ENCODE results near the gene PYGM.

Gene PYGM

DNA sequence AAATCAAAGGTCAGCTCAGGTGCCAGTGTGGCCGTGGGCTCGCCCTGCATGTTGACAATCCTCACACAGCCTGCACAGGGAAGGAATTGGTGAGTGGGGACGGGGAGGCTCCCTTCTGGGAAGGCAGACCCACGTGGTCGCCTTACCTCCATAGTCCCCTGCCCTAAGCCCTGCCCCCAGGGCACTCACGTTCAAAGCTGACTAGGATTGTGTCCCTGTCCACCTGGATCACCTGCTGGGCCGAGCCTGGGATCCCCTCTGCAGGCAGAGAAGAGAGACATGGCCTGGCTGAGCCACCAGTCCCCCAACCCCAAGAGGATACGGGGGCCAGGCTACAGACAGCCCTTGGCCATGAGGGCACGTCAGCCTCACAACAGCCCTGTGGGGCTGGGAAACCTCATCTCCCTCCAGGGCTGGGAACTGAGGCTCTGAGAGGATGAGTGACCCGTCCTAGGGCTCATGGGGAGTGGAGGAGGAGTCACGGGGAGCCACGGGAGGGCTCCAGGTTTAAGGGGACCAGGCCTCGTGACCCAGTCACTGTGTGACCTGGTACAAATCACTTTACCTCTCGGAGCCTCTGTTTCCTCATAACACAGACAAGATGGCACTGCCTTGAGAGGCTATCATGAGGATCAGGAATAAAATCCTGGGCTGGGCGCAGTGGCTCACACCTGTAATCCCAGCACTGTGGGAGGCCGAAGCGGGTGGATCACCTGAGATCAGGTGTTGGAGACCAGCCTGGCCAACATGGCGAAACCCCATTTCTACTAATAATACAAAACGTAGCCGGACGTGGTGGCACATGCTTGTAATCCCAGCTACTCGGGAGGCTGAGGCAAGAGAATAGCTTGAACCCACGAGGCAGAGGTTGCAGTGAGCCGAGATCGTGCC, 30.7 kb upstream of the PYGM start:
- DNase-seq, result no peak

DNA sequence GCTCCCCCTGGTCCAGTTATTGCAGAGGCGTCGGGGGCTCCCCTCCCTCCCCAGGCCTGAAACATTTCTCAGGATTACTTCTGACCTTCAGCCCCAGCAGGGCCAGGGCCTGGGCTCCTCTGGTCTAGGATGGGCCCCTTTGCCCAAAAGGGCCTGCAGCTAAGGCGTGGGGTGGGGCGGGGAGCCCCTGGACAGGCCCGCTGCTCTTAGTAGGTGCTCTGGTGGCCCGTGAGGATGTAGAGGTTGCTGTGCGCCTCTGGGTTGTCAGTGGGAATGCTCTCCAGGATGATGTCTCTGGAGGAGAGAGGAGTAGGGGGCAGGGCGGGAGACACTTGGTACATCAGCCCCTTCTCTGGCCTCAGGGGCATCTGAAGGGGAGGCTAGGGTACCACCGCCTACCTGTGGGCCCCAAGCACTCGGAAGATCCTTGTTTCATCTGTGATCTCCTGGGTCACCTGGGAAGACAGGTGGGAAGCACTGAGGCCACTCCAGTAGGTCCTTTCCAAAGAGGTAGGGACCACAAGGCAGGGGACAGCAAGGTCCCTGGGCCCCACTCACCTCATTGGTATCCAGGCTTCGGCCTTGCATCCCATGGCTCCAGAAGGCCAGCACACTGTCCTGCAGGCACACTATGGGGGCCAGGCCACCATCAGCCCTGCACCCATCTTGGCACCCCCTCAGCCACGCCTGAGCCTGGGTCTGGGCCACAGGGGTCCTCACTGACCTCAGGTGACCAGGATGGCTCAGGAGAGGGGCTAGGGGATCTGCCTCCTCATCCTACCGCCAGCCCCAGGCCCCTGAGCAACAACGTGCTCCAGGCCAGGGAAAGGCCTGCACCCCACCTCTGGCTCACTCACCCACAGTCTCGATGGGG, 29.8 kb upstream of the PYGM start:
- no peak for DNase-seq

DNA sequence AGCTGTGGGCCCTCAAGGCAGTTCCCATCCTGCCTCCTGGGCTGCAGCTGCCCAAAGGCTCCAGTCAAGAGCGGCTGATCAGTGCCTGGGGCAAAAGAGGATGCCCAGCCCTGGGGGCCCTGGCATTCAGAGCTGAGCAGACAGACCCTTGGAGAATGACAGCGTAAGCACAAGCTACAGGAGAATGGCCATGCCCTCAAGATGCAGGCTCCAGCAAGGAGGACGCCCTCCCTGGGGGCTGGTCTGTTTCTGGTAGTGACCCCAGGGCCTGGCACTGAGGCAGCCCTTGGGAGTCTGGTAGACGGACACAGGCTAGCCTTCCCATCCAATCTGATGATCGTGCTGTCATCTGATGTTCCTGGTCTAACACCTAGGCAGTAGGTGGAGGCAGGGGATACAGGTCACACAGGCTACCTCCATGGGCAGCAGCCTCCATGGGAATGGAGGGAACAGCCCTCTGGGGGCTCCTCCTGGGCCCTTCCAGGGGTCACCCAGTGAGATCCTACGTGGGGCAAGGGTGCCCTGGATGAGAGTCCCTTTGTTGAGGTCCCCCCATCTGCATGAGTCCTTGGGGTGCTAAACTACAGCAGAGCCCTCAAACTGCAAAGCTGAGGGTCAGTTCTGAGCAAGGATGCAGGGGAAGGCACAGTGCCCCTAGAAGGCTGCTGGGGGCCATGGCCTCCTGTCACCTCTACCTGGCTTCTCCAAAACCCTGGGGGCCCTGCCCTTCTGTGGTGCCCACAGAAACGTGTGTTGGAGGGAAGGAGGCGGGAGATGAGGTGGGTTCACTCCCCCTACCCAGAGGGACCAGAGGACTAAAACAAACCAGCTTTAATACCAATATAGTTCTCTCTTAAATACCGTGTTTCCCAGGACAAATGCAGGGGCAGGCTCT, 28.8 kb upstream of the PYGM start:
- no peak for DNase-seq

DNA sequence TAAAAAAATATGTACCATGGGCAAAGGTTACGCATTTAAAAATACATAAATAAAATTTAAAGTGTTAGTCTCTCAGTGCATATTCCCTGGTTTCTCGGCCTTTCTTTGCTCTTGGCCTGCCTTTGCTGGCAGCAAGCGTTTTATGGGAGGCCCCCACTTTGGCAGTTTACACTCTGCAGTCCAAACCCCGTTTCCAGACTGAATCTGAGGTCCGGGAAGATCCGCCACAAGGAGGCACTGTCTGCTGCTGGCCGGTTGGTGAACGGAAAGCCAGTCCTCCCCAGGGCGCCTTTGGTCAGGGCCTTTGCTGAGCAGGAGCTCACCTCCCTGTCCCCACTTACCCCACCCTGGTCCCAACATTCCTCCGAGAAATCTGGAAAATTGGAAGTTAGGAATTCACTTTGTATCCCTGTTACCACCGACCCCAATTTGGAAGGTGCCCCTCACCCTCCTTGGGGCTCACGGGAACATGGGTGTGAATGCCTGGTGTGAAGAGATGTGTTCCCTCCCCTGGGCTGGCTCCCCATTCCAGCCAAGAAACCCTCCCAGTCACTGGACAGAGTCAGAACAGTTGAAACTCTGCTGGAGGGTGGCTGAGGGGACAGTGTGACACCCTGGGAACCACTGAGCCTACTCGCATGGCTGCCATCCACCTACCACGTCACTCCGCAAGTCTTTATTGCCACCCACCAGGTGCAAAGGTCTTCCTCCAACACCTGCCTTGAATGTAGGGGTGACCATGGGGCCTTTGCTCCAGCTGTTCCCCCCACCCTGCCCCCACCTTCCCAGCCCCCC, 27.9 kb upstream of the PYGM start:
- no peak for DNase-seq

DNA sequence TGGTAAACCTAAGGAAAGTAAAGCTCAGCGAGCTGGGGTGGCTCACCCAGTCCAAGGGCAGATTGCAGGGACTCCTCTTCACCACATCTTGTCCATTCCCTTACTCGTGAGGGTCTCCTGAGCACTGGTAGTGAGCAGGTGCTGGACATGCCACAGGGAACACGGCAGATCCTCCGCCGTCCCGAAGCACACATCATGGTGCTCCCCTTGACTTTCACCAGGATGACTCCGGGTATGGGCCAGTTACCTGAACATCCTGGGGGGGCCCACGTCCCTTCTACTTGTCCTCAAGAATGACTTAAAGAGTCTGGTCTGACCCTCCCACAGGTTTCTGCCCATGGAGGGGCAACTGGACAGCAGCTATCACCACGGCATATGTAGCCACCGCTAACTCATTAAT, 26.5 kb upstream of the PYGM start:
- no peak for DNase-seq

DNA sequence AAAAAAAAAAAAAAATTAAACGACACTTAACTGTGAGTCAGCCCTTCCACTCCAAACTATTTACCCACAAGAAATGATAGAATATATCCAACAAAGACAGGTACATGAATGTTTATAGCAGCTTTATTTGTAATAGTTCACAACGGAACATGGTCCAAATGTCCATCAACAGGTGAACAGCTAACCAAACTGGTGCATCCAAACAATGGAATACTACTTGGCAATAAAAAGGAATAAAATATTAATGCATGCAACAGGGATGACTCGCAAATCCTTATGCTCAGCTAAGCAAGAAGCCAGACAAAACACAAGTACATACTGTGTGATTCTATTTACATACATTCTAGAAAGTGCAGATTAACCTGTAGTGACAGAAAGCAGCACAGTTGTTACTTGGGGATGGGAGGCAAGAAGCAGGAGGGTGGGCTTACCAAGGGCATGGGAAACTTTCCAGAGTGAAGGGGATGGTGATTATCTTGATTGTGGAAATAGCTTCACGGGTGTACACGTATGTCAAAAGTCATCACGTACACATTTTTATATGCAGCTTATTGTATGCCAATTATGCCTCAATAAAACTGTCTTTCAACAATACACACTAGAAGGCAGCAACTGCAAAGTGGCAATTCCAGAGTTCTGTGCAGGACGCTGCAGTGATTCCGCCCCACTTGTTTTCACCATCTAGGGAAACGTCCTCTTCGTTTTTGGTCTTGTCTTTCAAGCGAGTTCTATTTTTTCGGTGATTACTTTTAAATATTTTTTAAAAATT, 25.2 kb upstream of the PYGM start:
- no peak for DNase-seq

DNA sequence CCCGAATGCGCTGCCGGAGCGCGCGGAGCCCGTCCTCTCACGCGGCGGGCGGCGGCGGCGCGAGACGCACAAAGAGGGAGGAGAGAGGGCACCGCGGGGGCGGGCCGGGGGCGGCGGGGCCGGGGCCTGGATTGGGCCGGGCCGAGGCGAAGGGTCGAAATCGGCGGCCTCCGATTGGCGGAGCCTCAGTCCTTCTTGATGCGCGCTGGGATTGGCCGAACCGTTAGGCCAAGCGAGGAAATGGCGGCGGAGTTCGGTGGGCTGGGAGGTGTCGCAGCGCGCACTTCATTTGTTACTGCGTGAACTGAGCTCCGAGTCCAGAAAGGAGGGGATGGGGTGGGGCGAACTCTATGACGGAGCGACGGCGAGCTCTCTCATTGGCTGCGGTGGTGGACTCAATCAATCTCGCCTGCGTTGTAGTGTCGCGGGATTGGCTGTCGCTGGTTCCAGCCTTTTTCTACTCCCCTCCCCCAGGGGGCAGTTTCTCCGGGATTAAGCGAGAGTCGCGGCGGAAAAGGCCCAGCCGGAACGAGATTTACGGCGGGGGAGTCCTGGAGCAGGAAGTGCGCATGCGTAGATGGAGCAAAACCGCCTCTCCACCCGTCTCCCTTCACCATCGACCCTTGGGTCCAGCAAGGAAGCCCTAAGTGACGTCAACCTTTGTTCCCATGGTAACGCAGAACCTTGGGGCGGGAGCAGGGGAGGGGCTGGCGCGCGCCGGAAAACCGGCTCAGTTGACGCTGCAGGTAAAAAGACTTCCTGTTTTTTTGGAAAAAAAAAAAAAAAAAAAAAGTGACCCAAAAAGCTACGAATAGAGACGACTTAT, 18.9 kb upstream of the PYGM start, which contains the start of gene SF1:
SF1 (minus strand) TSS at position 70 of the 826 bp plus-strand sequence. CDS start 150 bp downstream, outside the sequence.
- DNase-seq, result peak; percentile 99

DNA sequence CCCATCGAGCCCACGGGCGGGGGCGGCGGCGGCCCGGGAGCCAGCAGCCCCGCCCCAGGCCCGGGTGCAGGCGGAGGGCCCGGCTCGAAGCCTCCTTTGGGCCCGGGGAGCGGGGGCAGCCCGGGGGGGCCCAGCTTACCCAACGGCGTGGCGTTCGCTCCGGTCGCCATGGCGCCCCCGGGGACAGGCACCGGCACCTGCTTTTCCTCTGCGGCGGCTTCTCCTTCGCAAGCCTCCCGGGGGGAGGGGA, 18.4 kb upstream of the PYGM start:
- no peak for DNase-seq

DNA sequence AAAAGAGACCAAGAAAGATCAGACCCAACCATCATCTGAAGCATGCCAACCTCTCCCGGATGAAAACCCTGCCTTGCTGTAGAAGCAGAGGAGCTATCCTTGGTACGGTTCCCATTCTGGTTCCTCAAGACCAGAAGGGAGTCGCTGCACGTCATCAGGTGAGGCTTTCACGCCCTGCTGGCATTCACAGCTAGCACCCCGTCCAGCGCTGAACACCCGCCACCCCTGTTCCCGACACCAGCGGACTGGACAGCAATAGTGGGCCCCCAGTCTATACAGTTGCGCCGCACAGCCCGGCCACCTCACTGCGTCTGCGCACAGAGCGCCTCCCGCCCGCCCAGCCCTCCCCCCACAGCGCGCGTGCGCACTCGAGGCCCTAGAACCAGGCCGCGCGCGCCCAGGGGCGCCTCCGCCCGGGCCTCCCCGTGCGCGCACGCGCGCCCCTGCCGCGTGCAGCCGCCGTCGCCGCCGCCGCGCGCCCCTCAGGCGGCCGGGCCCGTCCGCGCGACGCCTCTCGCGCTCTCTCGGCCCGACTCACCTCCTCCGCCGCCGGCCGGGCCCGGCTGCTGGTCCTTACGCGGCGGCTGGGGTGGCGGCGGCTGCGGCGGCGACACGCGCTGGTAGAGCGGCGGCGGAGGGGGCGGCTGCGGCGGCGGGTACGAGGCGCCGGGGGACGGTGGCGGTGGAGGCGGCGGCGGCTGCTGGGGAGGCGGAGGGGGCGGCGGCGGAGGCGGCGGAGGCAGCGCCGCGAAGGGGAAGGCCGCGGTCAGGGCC, 17.9 kb upstream of the PYGM start:
- peak; percentile 56 for DNase-seq

DNA sequence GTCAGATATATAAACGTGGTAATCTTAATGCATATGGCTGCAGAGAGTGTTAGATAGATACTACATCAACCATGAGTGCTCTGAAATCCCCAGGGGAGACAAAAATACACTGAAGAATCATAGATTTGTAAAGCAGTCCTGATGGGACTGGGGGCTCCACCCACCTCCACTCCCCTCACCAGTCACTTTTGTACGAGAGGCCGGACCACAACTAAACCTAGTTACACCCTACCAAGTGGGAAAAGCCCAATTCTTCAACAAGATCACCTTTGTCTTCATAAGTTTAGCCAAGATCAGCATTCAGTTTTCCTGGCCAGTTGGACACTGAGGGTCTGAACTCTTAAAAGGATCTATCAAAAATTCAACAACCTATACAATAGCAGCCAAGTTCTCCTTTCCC, 17.1 kb upstream of the PYGM start:
- DNase-seq, result no peak

DNA sequence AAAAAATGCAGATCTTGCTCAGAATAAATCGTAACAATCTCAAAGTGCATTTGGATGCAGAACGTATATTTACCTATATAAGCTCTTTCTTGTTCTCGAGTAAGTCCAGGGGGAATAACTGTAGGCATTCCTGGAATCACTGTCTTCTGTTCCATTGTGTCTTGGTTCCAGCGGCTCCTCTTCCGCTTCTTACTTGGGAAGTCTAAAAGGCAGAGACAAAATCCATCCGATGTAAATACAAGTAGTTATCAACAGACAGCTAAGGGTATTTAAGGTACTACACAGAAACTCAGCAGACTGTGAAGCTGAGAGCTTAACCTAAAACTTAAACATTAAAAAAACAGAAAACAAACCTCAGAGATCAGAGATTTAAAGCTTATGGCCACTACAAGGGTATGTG, 16.7 kb upstream of the PYGM start:
- DNase-seq, result no peak

DNA sequence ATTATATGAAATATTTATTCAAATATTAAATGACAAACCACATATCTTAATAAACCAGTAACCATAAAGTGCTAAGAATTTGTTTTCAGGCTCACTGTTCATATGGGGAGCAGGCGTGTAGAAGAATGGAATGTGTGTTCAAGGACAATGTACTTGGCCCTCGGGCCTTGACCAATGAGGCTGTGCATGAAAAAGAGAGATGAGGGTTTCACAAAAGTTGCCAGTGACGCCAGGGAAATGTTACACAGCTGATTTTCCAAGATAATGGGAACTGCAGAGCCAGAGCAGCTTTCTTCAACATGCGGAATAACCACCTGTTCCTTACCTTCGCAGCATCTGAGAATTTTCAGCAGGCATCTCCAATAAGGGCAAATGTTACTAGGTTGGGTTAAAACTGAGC, 14.4 kb upstream of the PYGM start:
- no peak for DNase-seq

DNA sequence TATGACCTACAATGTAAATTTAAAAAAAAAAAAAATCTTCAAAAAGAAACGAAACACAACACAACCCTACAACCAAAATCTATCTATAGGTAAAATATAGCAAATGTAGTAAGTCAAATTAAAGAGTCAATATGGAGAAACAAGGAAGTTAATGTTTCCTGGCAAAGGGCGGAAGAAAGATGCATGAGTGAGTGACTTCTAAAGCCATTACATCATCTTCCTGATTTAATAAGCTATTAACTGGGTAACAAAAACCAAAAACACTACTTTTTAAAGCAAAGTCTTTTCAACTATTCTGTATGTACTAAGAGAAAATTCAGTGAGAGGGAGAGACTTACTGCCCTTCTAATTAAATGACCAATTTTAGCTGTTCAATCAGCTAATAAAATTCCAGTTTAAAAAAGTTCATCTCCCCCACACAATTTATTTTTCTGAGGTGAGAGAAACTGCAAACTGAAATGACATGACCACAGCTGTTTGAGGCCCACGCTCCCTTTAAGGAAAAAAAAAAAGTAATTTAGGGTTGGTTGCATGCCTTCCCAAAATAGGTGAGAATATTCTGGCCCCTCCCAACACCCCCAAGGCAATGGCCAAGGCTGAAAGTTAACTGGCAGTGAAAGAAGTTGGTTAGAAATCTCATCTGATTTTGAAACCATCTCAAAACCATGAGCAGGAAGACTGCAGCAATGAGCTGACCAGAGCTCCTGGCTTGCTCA, 12.7 kb upstream of the PYGM start:
- DNase-seq, result no peak

DNA sequence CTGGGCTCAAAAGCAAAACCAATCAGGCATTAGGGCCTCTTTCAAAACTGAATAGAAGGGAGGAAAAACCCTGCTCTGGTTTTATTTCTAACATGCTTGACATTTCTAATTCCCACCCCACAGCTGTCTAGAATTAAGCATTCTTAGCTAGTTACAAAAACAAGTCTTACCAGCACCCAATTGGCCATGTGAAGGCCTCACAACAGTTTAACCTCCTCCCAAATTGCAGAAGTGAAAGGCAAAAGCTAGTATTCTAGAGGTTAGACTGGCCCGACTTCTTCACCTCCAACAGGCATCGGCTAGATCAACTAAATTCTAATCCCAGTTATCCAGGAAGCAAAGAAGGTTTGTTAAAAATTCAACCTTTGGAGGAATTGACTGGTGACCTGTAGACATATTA, 12.1 kb upstream of the PYGM start:
- no peak for DNase-seq

DNA sequence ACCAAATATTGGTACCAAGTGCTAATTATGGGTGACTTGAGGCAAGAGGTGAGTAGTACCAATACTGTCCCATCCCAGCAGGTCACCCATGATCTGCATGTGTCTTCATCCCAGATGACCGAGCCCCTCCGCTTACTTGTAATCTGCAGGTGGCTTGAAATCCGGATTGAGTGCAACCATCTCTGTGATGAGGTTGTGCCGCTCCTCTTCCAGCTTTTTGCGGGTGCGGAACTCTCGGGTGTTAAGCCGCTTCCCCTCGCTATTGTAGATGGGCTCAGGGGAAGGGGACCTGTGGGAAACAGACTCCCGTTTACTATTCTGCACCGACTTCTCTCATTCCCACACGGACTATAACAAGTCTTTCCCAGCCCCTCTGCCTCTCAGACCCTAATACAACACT, 10.3 kb upstream of the PYGM start:
- no peak for DNase-seq

DNA sequence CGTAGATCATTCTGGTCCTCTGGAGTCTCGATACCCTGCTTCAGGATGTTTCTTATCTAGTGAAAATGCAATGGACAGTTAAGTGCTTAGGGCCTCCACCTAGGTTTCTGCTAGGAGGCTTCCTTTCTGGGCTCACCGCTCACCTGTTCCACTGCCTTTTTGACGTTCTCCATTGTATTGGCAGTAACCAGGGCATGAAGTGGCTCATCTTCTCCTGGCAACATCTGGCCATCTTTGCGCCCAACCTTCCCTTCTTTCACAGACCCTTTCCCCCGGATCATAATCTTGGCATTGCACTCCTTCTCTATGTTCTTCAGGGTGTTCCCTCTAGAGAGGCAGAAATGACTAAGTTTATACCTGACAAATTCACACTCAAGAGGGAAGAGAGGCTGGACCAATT, 9.5 kb upstream of the PYGM start:
- DNase-seq, result no peak

DNA sequence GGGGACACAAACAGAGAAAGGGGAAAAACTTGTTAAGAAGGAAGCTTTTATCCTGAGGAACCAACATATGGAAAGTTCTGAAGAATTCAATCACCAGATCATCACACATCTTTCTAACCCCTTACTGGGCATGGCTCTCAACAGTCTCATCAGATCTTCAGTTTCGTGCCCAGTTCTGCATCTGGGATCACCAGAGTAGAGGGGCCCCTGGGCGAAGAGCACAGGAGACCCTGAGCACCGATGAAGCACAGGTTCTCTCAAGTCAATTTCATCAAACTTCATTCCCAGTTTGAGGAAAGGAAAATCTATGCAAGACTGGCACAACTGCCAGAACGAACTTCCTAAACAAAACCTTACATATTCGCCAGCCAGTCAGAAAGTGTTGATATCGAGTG, 8.5 kb upstream of the PYGM start:
- no peak for DNase-seq

DNA sequence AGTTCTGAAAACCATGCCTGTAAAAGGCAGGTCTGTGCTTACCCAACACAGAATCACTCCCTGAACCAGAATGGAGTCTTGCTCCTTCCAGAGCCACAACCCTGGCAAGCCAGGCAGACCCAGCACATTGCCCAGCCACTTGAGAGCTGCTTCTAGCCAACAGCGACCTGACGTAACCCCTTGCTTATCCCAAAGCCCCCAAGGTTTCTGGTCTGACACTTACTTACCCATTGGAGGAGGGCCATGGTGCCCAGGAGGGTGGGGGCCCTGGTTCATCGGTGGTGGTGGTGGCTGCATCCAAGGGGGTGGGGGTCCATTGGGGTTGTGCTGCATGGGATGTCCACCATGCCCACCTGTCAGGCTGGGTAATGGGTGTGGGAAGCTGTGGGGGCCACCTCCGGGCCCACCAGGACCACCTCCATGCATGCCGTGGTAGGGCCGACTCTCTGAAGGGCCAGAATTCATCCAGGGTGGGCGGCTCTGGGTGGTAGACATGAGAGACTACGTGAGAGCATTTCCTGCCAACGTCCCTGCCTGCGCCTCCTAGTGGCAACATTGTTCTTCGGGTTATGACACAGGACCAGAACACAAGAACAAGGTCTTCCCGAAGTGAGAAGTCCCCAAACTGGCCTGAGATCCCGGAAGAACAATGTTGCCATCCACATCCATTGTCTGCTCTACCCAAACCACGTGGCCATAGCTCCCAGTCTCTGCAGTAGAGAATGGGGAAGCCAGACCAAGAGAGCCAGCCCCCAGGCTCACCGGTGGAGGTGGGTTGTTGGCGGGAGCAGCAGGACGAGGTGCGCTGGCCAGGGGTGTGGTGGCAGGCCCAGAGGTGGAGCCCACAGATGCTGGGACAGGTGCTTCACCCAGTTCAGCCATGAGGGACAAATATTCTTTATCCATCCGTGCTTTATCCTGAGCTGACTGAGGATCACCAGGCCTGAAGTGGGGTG, 7.8 kb upstream of the PYGM start:
- peak; percentile 6 for DNase-seq
